ENCODE data around the gene ATXN1.
A peak's percentile ranks its signal among the peaks of the same experiment; 100 is the strongest.

ATXN1 gene

DNA sequence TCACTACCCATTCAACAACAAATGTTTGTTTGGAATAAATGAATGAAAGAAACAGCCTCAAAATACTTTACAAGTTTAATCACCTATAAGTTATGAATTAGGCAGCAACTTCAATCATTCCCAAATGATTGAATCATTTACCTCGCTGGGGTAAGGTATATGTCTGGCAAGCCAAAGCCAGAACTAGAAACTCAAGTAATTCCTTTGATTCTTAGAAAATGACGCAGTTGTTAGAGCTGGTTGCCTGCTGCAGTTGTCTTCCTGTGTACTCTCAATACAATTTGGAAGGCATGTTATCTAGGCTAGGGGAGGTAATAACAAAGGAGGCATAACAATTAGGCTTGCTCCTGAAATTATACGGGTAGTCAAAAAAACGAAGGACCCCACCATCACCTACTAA is 160.6 kb downstream of the ATXN1 start:
- no peak for FAIRE-seq

- FAIRE-seq = no peak
Measured at GRCh38 chr6:16600026-16600425, 161.2 kb downstream of the ATXN1 start.

GRCh38 chr6:16596616-16597331 is 164.5 kb downstream of the ATXN1 start:
- FAIRE-seq = no peak

GRCh38 chr6:16595514-16596120 is 165.6 kb downstream of the ATXN1 start:
- no peak for FAIRE-seq

DNA sequence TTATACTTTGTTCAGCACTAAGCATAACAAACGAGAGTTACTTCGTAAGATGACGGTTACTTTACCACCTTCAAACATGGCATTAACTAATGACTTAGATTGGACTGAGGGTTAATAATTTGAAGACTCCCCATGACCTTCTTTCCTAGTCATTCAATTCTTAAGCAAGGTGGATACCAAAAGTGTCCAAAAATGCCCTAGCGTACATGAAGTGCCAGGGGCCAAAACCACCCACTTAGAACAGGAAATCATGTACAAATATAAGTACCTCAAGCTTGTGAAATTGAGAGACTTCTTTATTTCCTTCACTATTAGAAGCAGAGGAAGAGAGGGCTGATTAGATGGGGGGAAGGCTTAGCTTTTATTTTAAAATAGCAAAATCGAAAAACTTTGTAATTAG is 166.4 kb downstream of the ATXN1 start:
- no peak for FAIRE-seq

GRCh38 chr6:16592223-16592911 is 168.9 kb downstream of the ATXN1 start:
- FAIRE-seq = no peak

DNA sequence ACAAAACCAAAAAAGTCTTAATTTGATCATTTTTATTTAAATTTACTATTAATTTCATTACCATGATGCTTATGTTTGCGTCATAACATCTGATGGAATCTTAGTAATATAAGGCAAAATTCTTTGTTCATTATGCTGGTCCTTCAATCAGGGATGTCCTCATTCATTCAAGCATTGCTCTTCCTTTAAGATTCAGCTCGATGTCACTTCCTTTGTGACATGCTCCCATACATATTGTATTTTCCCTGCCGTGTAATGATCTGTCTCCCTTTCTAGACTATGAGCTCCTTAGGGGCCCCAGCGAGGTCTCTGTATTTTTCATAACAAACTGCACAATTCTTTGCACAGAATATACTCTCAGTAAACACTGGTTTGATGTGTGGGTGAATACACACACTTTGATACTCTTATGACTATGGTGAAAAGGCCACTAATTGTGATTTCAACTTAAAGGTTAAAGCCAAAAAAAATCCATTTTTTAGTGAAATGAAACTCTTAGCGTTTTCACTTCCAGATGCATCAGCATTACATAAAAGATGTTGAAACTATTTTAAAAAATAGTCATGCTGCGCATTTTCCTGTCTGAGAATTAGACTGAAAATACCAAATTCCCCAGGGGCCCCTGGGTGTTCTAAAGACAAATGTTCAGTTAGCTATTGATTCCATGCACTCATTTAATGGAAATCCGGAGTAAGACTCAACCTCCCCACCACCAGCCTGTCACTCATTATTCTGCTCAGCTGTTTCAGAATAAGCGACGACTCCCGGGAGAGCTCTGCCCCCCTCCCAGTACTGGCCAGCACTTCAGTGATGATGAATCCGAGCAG is 169.7 kb downstream of the ATXN1 start:
- FAIRE-seq = no peak

DNA sequence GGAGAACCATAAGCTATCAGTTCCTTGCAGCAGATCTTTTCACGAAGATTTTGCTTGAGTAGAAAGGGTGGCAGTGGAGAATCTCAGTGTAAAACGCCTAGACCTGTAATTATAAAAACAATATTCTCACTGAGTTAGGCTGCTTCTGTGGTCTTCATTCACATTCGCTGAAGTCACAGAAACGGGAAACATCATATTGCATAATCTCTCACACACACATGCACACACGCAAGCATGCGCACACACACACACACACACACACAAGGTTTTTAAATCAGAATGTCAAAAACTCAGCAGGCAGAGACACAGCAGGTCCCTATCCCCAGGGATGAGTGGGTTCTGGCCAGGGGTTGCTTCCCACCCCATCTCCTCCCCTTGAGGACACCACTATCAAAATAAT is 175.5 kb downstream of the ATXN1 start:
- no peak for FAIRE-seq

GRCh38 chr6:16583144-16583762 is 178.0 kb downstream of the ATXN1 start:
- FAIRE-seq = no peak

- FAIRE-seq = no peak
Measured at GRCh38 chr6:16582446-16583143, 178.7 kb downstream of the ATXN1 start.

DNA sequence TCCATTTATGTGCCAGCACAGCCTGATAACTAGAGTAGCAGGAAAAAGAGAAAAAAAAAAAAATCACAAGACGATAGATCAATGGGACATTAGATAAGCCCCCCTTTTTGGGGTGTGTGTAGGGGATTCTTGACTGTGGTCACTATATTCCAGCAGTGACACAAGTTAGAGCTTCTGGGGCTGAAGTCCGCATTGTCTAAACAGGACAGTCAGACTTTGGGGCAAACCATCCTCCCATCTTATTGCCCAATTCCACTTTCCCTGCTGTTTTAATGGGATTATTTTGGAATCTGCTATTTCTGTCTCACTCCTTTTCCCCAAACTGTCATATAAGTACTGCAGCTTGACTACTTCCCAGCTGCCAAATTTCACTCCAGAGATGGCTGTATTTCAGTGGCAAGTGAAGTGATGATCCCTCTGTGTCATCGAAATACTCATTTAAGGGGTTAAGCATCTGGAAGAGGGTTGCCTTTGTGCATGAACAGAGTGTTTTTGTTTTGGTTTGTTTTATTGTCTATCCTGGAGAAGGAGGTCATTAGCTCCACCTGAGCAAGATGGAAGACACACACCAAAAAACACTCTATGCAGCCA is 182.5 kb downstream of the ATXN1 start:
- FAIRE-seq = no peak

DNA sequence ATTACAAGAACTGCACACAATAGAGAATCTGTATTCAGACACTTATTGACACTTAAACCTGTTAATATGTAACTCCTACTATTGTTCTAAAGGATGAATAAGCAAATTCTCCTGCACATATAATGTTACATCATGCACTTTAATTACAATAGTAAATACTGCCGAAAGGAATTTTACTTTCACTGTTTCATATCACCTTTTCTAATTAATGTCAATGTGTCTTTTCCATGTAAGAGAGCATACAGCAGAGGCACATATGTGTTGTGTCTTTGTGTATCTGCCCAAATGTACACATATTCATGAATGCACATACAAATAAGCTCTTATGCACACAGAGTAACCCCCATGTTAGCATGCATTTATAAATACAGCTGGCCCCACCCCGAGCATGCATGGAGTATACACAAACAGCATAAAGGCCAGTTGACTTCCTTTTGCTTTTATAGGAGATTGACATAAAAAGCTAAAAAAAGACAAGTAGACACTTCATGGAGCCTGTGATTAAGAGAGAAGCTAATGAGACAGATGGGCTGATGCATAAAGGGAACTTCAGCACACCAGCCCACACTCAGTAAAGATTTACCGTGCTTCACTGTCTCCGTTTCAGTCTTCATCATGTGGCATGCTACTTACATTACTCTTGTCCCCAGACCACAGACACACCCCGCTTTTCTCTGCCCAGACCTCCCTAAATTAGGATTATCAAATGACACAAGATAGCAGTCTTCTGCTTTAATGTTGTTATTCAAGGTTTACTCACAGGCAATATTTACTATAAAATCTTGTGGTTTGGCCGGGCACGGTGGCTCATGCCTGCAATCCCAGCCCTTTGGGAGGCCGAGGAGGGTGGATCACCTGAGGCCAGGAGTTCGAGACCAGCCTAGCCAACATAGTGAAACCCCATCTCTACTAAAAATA is 184.6 kb downstream of the ATXN1 start:
- FAIRE-seq = peak; percentile 5

GRCh38 chr6:16575655-16576054 is 185.6 kb downstream of the ATXN1 start:
- FAIRE-seq = no peak

DNA sequence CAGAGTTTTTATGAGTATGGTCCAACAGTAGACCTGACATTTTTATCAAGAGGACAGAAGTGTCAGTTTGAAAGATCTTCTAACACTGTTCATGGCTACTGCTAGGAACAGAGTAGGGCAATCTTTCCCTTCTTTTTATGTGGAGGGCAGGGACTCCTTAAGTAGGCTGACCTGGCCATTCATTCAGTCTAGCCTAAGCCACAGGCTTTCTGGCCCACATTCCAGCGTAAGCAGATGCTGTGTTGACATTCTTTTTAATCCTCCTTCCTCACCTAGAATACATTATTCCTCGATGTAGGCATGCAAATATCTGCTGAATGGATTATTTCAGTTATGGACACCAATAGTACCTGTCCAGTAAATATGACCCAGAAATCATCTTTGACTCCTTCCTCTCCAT is 188.3 kb downstream of the ATXN1 start:
- FAIRE-seq = no peak

DNA sequence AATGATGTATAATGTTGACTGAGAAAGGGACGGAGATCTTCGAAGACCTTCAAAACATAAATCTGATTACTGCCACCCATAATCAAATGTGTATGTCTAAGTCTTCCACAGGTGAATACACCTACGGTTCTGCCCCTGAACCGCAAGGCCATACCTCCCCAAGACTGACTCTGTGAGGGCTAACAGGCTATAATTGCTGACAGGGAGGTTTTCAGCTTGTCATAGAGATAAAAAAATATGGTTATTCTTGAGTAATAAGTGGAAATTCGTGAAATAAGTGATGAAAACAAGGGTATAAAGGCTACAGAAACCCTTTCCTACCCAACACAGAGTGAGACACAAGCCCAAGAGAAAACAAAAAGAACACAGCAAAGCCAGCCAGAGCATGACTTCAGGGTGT is 188.9 kb downstream of the ATXN1 start:
- no peak for FAIRE-seq

GRCh38 chr6:16570946-16571345 is 190.3 kb downstream of the ATXN1 start:
- no peak for FAIRE-seq

GRCh38 chr6:16570221-16570553 is 191.1 kb downstream of the ATXN1 start:
- FAIRE-seq = no peak

DNA sequence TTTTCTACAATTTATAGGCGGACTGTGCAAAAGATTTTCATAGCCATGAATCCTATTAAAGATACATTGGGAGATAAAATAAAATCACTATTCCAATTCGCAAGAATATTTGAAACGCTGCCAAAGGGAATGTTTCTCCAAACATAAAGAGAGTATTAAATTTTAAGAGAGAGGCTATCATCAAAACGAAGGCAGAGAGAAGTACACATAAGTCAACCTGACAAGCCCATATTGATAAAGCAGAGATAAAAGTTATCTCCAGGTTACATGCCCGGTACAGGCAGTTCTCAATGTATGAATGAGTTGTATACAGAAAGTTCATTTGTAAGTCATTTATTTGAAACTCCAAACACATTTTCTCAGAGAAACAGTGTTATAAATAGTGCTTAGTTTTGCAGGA is 193.1 kb downstream of the ATXN1 start:
- FAIRE-seq = no peak

DNA sequence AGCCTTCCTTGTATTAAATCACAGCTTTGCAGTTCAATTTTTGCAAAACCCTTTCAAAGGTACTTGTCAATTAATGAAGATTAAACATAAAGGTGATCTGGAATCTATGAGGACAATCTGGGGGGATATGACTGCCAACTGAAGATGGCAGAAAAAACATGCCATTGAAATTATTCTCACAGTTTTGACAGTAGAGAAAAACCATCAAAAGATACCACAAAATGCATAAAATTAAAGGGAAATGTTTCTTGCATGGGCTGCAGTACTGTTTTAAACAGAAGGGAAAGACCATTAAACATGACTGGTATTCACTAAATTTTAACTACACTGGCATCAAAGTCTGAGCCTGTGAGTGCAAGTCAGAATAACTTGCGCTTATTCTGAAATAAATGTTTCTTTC is 194.2 kb downstream of the ATXN1 start:
- FAIRE-seq = no peak

DNA sequence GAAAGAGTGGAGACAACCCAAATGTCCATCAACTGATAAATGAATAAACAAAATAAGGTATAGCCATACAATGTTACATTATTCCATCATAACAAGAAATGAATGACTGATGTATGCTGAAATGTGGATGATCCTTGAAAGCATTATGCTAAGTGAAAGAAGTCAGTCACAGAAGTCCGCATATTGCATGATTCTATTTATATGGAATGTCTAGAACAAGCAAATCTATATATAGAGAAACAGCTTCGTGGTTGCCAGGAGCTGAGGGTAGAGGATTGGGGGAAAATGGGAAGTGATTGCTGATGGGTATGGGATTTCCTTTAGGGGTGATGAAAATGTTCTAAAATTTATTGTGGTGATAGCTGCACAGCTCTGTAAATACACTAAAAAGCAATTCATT is 196.8 kb downstream of the ATXN1 start:
- no peak for FAIRE-seq

All from colon (tissue), 2 donors.